ENCODE data around the gene CRTAC1. TPM values are rescaled to one million over a fixed set of nuclear protein-coding genes. Genes with fewer than 3 reads are reported as not detected.

The CRTAC1 gene
- total and polyA plus RNA-seq, 9 of the 15 experiments (the other 6 are each of a cell fraction or from before 2014, with no cell fraction given), result not detected

DNA sequence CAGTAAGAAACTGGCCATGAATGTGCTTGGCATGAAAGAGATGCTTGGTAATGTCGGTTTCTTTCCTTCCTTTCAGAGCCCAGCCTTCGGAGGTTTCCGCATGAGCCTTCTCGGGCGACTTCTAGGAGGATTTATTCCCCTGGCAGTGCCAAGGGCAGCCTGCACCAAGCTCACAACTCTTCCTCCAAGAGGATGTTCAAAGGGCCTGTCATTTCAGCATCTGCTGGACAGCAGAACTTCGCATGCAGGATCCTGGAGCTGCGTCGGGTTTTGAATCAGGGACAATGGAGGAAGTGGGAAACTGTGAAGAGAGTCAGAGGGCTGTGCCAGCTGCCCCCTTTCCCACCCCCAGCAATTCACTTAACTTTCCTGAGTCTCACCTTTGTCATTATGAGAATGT, 159.4 kb downstream of the CRTAC1 start:
- TF ChIP-seq ZNF384 (IDR thresholded peaks at IDR 0.05; ENCODE audit: low read depth, low read length) (no peak), FOXJ2 (tag; IDR thresholded peaks at IDR 0.05) (no peak), ZNF165 (CRISPR knock-in tag; IDR thresholded peaks at IDR 0.05; ENCODE audit: borderline replicate concordance) (no peak), ARHGAP35 (IDR thresholded peaks at IDR 0.05; ENCODE audit: partially characterized antibody) (no peak), KAT7 (CRISPR knock-in tag; IDR thresholded peaks at IDR 0.05; ENCODE audit: borderline replicate concordance) (no peak), FOSL1 (tag; conservative IDR thresholded peaks at IDR 0.05) (no peak), EHMT2 (IDR thresholded peaks at IDR 0.05) (no peak), CBX1 (IDR thresholded peaks at IDR 0.05; ENCODE audit: low read depth) (no peak), RFX7 (CRISPR knock-in tag; IDR thresholded peaks at IDR 0.05) (no peak), SRF (CRISPR knock-in tag; IDR thresholded peaks at IDR 0.05) (no peak), STAG1 (CRISPR knock-in tag; IDR thresholded peaks at IDR 0.05; ENCODE audit: borderline replicate concordance) (no peak), BRF1 (IDR thresholded peaks at IDR 0.05; ENCODE audit: borderline replicate concordance, extremely low read depth, insufficient read length) (no peak), NUFIP1 (IDR thresholded peaks at IDR 0.05; ENCODE audit: partially characterized antibody) (no peak), ZNF146 (CRISPR knock-in tag; IDR thresholded peaks at IDR 0.05; ENCODE audit: unreplicated experiment) (no peak)
- TF ChIP-seq, protein P1, sequence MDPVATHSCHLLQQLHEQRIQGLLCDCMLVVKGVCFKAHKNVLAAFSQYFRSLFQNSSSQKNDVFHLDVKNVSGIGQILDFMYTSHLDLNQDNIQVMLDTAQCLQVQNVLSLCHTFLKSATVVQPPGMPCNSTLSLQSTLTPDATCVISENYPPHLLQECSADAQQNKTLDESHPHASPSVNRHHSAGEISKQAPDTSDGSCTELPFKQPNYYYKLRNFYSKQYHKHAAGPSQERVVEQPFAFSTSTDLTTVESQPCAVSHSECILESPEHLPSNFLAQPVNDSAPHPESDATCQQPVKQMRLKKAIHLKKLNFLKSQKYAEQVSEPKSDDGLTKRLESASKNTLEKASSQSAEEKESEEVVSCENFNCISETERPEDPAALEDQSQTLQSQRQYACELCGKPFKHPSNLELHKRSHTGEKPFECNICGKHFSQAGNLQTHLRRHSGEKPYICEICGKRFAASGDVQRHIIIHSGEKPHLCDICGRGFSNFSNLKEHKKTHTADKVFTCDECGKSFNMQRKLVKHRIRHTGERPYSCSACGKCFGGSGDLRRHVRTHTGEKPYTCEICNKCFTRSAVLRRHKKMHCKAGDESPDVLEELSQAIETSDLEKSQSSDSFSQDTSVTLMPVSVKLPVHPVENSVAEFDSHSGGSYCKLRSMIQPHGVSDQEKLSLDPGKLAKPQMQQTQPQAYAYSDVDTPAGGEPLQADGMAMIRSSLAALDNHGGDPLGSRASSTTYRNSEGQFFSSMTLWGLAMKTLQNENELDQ (CRISPR knock-in tag; IDR thresholded peaks at IDR 0.05; ENCODE audit: borderline replicate concordance), result no peak
- TF ChIP-seq, protein P2, sequence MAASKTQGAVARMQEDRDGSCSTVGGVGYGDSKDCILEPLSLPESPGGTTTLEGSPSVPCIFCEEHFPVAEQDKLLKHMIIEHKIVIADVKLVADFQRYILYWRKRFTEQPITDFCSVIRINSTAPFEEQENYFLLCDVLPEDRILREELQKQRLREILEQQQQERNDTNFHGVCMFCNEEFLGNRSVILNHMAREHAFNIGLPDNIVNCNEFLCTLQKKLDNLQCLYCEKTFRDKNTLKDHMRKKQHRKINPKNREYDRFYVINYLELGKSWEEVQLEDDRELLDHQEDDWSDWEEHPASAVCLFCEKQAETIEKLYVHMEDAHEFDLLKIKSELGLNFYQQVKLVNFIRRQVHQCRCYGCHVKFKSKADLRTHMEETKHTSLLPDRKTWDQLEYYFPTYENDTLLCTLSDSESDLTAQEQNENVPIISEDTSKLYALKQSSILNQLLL (CRISPR knock-in tag; IDR thresholded peaks at IDR 0.05; ENCODE audit: borderline replicate concordance), result no peak
- TF ChIP-seq, protein P3, sequence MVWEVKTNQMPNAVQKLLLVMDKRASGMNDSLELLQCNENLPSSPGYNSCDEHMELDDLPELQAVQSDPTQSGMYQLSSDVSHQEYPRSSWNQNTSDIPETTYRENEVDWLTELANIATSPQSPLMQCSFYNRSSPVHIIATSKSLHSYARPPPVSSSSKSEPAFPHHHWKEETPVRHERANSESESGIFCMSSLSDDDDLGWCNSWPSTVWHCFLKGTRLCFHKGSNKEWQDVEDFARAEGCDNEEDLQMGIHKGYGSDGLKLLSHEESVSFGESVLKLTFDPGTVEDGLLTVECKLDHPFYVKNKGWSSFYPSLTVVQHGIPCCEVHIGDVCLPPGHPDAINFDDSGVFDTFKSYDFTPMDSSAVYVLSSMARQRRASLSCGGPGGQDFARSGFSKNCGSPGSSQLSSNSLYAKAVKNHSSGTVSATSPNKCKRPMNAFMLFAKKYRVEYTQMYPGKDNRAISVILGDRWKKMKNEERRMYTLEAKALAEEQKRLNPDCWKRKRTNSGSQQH (CRISPR knock-in tag; IDR thresholded peaks at IDR 0.05), result no peak
- no TSS peak for BruUV-seq (replicated peaks)
- ATAC-seq (no peak), DNase-seq (ENCODE audit: extremely low read depth in 1 of 4, low spot score in 3 of 4) (no peak), FAIRE-seq (no peak)
- Histone ChIP-seq H3K9me1 (ENCODE audit: control insufficient read depth, insufficient read depth, low read length) (no peaks in the 10 kb centered on the region), H3K9ac (ENCODE audit: insufficient read depth in 1 of 2, low read depth in 2 of 2, low read length in 2 of 2) (no peak overlapping the region), H3K4me1 (replicated peaks in 1 of 2; ENCODE audit: control insufficient read depth in 2 of 2, insufficient read depth in 2 of 2, low read length in 2 of 2) (peaks cover 5 to 9% of the 10 kb centered on the region in 2 experiments; a peak in 3 of 5 replicates), H3K36me3 (ENCODE audit: control insufficient read depth, insufficient read depth, low read length) (no peaks in the 10 kb centered on the region), H3K27me3 (ENCODE audit: control insufficient read depth in 2 of 2, insufficient read depth in 2 of 2, low read length in 2 of 2) (peaks cover 5 to 34% of the 10 kb centered on the region in 2 experiments; a peak in 4 of 5 replicates), H4K20me1 (replicated peaks; ENCODE audit: control insufficient read depth, insufficient read depth, low read length) (no peaks in the 10 kb centered on the region), H3K79me2 (ENCODE audit: control insufficient read depth, insufficient read depth, low read length) (no peaks in the 10 kb centered on the region), H3K27ac (ENCODE audit: extremely low read depth, low read depth, low read length) (no peak overlapping the region), H2AFZ (ENCODE audit: low read depth, low read length) (no peak overlapping the region), H3K4me2 (ENCODE audit: insufficient read depth, low read length) (no peak overlapping the region), H3K9me3 (replicated peaks; ENCODE audit: control insufficient read depth, insufficient read depth, low read depth, low read length) (no peaks in the 10 kb centered on the region), H3K4me3 (no peak overlapping the region)
- ChIA-PET POLR2A (no interaction called here), CTCF (ENCODE audit: low intra/inter-chr PET ratio) (interaction anchor here (0.6 to 1.5 kb wide), 2 partner anchors 79 to 156 kb away, joined by 4 to 7 read pairs; no protein-coding TSS in a partner anchor)
- WGBS (ENCODE audit: insufficient coverage, low coverage, missing lambda C conversion rate), result 2% methylated on average over 8 of the region's 8 CpGs
- intact Hi-C loops (cut with micrococcal nuclease) (no loop called here), in situ Hi-C loops (cut with MboI) (loop anchor here (25.0 kb wide), 1 partner anchor 109 kb away; the partner anchor contains the start of gene SFRP5)
